HAP-1 (cell line): Measurements from ENCODE around the gene LRP11.
"Not testable (repeated sequence)": the region's sequence is repeated elsewhere in the genome, so short reads cannot be mapped to it uniquely, and the experiment has no call there.

Experiments used
- DNase-seq, 2 experiments: peaks; one replicate each; pipeline ENCODE4 v3.0.0-alpha.2; 2016 to 2020; ENCODE audit warnings: low spot score in 2 of 2
- H3K27me3 ChIP-seq: fragments of 250-450 bp; sonication (Bioruptor Pico); 2 replicates; pipeline ENCODE4 v1.5.1; 2020; ENCODE audit warnings: low read depth, mild to moderate bottlenecking, moderate library complexity
- H3K36me3 ChIP-seq: fragments of 250-450 bp; sonication (Bioruptor Pico); replicated peaks from 2 replicates; pipeline ENCODE4 v1.5.1; 2020; ENCODE audit warnings: mild to moderate bottlenecking
- H3K4me1 ChIP-seq: fragments of 250-450 bp; sonication (Bioruptor Pico); 2 replicates; pipeline ENCODE4 v1.5.1; 2020; ENCODE audit warnings: mild to moderate bottlenecking
- H3K4me3 ChIP-seq: fragments of 250-450 bp; sonication (Bioruptor Pico); 2 replicates; pipeline ENCODE4 v1.5.1; 2020; ENCODE audit warnings: mild to moderate bottlenecking, moderate library complexity
- H3K9me3 ChIP-seq: fragments of 250-450 bp; sonication (Bioruptor Pico); 2 replicates; pipeline ENCODE4 v1.5.1; 2020; ENCODE audit warnings: mild to moderate bottlenecking, moderate library complexity
- in situ Hi-C: fragments of 300-500 bp; cut with MboI; formaldehyde crosslinking; loops from 3 replicates; pipeline ENCODE4 v1.14.3; 2020; ENCODE audit warnings: low sequenced_read_pairs, inconsistent platforms, mixed read lengths

LRP11 gene

GRCh38 chr6:149863698-149864577, at the start of gene LRP11:
LRP11 (minus strand) TSS chr6:149864359; CDS start chr6:149864020, 339 bp downstream.
- no peaks in the 10 kb centered on the region for H3K9me3 ChIP-seq
- H3K27me3 ChIP-seq: no peaks in the 10 kb centered on the region
- in situ Hi-C loops: no loop called here
- 0 out of 2 replicates have a peak, but pooled peaks cover 2% of the 10 kb centered on the region for H3K36me3 ChIP-seq
- peak within 1 kb of the TSS; percentile 48 for H3K4me3 ChIP-seq
- peaks cover 9% of the 10 kb centered on the region for H3K4me1 ChIP-seq
- peak; percentile 79 to 89 for DNase-seq

GRCh38 chr6:149913540-149914240, 49.5 kb upstream of the LRP11 start:
- in situ Hi-C loops: loop anchor here (25.0 kb wide), 1 partner anchor 851 kb away; no protein-coding TSS in a partner anchor
- Histone ChIP-seq H3K9me3 (peaks cover 3% of the 10 kb centered on the region; the same call in 1 of the 2 replicates), H3K4me1 (no peaks in the 10 kb centered on the region), H3K4me3 (no peak overlapping the region), H3K36me3 (no peaks in the 10 kb centered on the region), H3K27me3 (no peaks in the 10 kb centered on the region)
- no peak for DNase-seq

DNA sequence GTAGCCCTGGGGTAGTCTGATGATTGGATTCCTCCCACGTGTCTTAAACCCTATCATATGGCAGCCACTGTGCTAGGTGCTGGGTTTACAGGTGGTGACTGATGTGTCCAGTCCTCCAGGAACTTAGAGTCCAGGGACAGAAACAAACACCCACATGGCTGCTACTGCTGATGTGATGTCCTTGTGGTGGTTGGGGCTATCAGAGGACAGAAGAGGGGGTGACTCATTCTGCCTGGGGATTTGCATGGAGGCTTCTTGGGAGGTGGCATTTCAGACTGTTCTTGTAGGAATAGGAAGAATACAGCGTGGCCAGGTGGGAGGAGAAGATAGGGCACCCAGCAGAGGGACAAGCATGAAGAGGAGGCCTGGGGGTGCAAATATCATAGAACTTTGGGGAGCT, 48.9 kb upstream of the LRP11 start:
- Histone ChIP-seq H3K4me3 (no peak overlapping the region), H3K27me3 (no peaks in the 10 kb centered on the region), H3K9me3 (peaks cover 7% of the 10 kb centered on the region; the same call in 1 of the 2 replicates), H3K4me1 (no peaks in the 10 kb centered on the region), H3K36me3 (no peaks in the 10 kb centered on the region)
- no peak for DNase-seq
- in situ Hi-C loops: loop anchor here (25.0 kb wide), 1 partner anchor 851 kb away; no protein-coding TSS in a partner anchor

GRCh38 chr6:149912680-149913079, 48.5 kb upstream of the LRP11 start:
- H3K27me3 ChIP-seq, H3K36me3 ChIP-seq, H3K4me3 ChIP-seq, H3K4me1 ChIP-seq, DNase-seq: not testable (repeated sequence)
- peaks cover 11% of the 10 kb centered on the region; the same call in 1 of the 2 replicates for H3K9me3 ChIP-seq
- in situ Hi-C loops: loop anchor here (25.0 kb wide), 1 partner anchor 850 kb away; no protein-coding TSS in a partner anchor

DNA sequence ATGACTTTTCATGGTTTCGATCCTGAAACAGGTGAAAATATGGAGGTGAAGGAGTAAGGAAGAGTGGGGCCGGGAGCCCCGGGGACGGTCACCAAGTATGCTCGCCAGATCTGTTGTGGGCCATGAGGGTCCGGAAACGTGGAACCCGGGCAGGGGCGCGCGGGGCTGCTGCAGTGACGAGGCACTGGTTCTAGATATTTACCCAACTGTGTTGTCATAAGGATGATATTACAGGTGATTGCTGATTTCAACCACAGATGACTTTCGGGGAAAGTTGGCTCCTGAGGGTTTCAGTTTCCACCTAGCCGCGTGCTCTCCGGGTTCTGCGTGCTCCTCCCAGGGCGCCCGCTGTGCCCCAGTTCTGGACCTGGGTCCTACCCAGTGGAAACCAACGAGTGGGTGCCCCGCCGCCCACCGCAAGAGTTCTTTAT, 46.6 kb upstream of the LRP11 start:
- DNase-seq: no peak
- H3K4me3 ChIP-seq: no peak overlapping the region

GRCh38 chr6:149909701-149910470, 45.7 kb upstream of the LRP11 start:
- H3K36me3 ChIP-seq: no peaks in the 10 kb centered on the region
- no peak for DNase-seq
- no peak overlapping the region for H3K4me3 ChIP-seq
- in situ Hi-C loops: loop anchor here (25.0 kb wide), 1 partner anchor 848 kb away; no protein-coding TSS in a partner anchor
- peaks cover 12% of the 10 kb centered on the region; the same call in 1 of the 2 replicates for H3K9me3 ChIP-seq
- no peaks in the 10 kb centered on the region for H3K4me1 ChIP-seq
- no peaks in the 10 kb centered on the region for H3K27me3 ChIP-seq

More for the DNA sequence above, 46.6 kb upstream of the LRP11 start:
- H3K9me3 ChIP-seq: peaks cover 12% of the 10 kb centered on the region; the same call in 1 of the 2 replicates
- H3K27me3 ChIP-seq: no peaks in the 10 kb centered on the region
- no peaks in the 10 kb centered on the region for H3K36me3 ChIP-seq
- in situ Hi-C loops: loop anchor here (25.0 kb wide), 1 partner anchor 848 kb away; no protein-coding TSS in a partner anchor
- H3K4me1 ChIP-seq: no peaks in the 10 kb centered on the region

GRCh38 chr6:149908480-149908879, 44.3 kb upstream of the LRP11 start:
- not testable (repeated sequence) for H3K4me3 ChIP-seq, H3K36me3 ChIP-seq, H3K27me3 ChIP-seq, H3K4me1 ChIP-seq, DNase-seq
- peaks cover 12% of the 10 kb centered on the region; the same call in 1 of the 2 replicates for H3K9me3 ChIP-seq
- in situ Hi-C loops: loop anchor here (25.0 kb wide), 1 partner anchor 846 kb away; no protein-coding TSS in a partner anchor

GRCh38 chr6:149907317-149907716, 43.2 kb upstream of the LRP11 start:
- no peak for DNase-seq
- peaks cover 12% of the 10 kb centered on the region; the same call in 1 of the 2 replicates for H3K9me3 ChIP-seq
- H3K4me3 ChIP-seq: no peak overlapping the region
- no peaks in the 10 kb centered on the region; the same call in 1 of the 2 replicates for H3K27me3 ChIP-seq
- H3K4me1 ChIP-seq: no peaks in the 10 kb centered on the region
- in situ Hi-C loops: loop anchor here (25.0 kb wide), 1 partner anchor 845 kb away; no protein-coding TSS in a partner anchor
- H3K36me3 ChIP-seq: no peaks in the 10 kb centered on the region

GRCh38 chr6:149906405-149906804, 42.2 kb upstream of the LRP11 start:
- no peaks in the 10 kb centered on the region; the same call in 1 of the 2 replicates for H3K27me3 ChIP-seq

DNA sequence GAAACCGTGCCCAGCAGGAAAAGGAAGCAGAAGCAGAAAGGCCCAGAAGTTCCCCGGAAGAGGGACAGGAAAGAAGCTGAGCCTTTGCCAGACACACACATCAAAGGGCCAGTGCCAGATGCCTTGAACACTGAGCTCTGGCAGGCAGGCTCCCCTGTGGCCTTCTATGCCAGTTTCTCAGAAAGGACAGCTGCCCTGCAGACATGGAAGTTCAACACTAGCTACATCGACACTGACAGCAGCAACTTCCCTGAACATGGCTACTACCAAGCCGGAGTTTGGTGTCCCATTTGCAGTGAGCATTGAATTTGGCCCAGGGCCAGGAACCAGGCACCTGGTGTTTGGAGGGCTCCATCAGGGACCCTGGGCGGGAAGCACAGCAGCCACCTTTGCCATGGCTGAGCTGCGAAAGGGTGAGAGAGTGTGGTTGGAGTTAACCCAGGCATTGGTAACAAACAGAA, 41.8 kb upstream of the LRP11 start:
- no peaks in the 10 kb centered on the region for H3K36me3 ChIP-seq
- no peaks in the 10 kb centered on the region for H3K4me1 ChIP-seq
- in situ Hi-C loops: loop anchor here (25.0 kb wide), 1 partner anchor 844 kb away; no protein-coding TSS in a partner anchor
- no peak for DNase-seq
- no peaks in the 10 kb centered on the region; the same call in 1 of the 2 replicates for H3K27me3 ChIP-seq
- H3K9me3 ChIP-seq: peaks cover 12% of the 10 kb centered on the region; the same call in 1 of the 2 replicates
- H3K4me3 ChIP-seq: no peak overlapping the region

More at GRCh38 chr6:149906405-149906804, 42.2 kb upstream of the LRP11 start:
- Histone ChIP-seq H3K4me1 (no peaks in the 10 kb centered on the region), H3K36me3 (no peaks in the 10 kb centered on the region), H3K9me3 (peaks cover 12% of the 10 kb centered on the region; the same call in 1 of the 2 replicates), H3K4me3 (no peak overlapping the region)
- in situ Hi-C loops: loop anchor here (25.0 kb wide), 1 partner anchor 844 kb away; no protein-coding TSS in a partner anchor
- DNase-seq: no peak

- Histone ChIP-seq H3K4me3 (no peak overlapping the region), H3K4me1 (no peaks in the 10 kb centered on the region), H3K36me3 (no peaks in the 10 kb centered on the region), H3K9me3 (peaks cover 12% of the 10 kb centered on the region; the same call in 1 of the 2 replicates), H3K27me3 (no peaks in the 10 kb centered on the region; the same call in 1 of the 2 replicates)
- in situ Hi-C loops: loop anchor here (25.0 kb wide), 1 partner anchor 843 kb away; no protein-coding TSS in a partner anchor
- DNase-seq: no peak
Observed at GRCh38 chr6:149905371-149905910, 41.3 kb upstream of the LRP11 start.

GRCh38 chr6:149904661-149905370, 40.7 kb upstream of the LRP11 start:
- Histone ChIP-seq H3K27me3 (no peaks in the 10 kb centered on the region; the same call in 1 of the 2 replicates), H3K4me3 (no peak overlapping the region)
- DNase-seq: no peak

More at GRCh38 chr6:149904661-149905370, 40.7 kb upstream of the LRP11 start:
- H3K4me1 ChIP-seq: no peaks in the 10 kb centered on the region
- H3K36me3 ChIP-seq: no peaks in the 10 kb centered on the region
- peaks cover 12% of the 10 kb centered on the region; the same call in 1 of the 2 replicates for H3K9me3 ChIP-seq
- in situ Hi-C loops: loop anchor here (25.0 kb wide), 1 partner anchor 843 kb away; no protein-coding TSS in a partner anchor
